ENCODE data around the gene XBP1.
"Not testable (repeated sequence)": the region's sequence is repeated elsewhere in the genome, so short reads cannot be mapped to it uniquely, and the experiment has no call there.

The XBP1 gene

DNA sequence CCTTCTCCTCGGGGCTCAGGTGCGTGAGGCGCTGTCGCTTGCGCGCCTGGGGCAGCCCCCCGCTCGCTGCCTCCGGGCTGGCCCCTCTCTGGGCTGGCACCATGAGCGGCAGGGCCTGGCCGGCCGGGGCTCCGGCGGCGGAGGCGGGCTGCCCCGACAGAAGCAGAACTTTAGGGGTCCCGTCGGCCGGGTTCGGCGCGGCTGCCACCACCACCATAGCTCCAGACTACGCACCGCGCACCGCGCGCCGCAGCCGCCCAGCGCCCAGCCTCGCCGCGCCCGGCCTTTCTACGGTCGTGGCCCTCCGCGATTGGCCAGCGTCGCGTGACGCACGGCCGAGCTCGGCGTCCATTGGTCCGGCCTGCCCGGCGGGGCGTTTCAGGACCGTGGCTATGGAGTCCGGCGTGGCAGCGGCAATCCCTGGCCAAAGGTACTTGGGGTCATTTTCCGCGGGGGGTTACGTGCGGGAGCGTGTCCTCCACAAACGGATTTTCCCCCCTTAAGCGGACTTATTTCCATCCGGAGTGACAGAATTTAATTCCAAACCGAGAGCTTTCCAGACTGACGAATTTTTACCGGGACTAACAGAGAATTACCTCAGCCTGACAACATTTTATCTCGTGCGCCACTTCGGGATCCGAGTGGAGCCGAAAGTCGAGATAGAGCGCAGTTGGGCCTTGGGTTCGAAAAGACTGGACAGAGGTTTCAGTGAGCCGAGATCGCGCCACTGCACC is at the start of gene XBP1:
TSS of gene XBP1 (minus strand) at position 262 of the 734 bp plus-strand sequence.
- peak; percentile 76 to 78 for DNase-seq (ENCODE audit: low read depth in 1 of 2, low spot score in 1 of 2)

DNA sequence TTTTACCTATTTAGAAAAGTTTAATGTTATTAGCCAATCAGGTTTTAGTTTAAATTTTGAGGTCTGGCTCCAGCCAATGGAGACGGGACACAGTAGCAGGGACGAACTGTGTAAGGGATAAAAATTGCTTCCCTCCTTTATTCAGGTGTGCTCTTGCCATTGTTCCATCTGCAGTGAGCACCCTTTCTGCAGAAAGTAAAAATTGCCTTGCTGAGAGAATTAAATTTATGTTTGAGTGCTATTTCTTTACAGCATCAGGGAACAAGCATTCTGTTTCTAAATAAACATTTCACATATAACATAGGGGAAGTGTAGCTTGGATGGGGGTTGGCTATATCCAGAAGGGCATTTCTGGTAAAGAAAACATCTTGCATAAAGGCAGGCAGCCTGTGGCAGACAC is 46.6 kb upstream of the XBP1 start:
- DNase-seq (ENCODE audit: low read depth in 1 of 2, low spot score in 1 of 2): no peak

DNA sequence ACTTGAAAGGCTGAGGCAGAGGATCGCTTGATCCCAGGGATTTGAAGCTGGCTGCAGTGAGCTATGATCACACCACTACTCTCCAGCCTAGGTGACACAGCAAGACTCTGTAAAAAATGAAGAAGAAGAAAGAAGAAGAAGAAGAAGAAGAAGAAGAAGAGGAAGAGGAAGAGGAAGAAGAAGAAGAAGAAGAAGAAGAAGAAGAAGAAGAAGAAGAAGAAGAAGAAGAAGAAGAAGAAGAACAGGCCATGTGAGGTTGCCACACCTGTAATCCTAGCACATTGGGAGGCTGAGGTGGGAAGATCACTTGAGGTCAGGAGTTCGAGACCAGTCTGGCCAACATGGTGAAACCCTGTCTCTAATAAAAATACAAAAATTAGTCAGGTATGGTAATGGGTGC is 43.9 kb upstream of the XBP1 start:
- not testable (repeated sequence) for DNase-seq (ENCODE audit: low read depth in 1 of 2, low spot score in 1 of 2)

DNA sequence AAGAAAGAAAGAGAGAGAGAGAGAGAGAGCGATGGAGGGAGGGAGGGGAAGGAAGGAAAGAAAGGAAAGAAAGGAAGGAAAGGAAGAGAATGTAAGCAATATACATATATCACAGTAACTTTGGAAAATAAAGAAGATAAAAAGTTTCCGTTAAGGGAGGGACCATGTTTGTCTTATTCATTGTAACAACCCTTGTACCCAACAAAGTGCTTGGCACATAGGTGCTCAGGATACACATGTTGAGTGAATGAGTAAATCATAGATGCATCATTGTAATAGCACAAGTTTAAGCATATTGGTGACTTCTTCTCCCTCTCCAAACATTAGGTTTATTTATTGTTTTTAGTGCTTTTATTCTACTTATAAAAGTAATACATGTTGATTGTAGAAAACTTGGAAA is 43.3 kb upstream of the XBP1 start:
- no peak for DNase-seq (ENCODE audit: low read depth in 1 of 2, low spot score in 1 of 2)

DNA sequence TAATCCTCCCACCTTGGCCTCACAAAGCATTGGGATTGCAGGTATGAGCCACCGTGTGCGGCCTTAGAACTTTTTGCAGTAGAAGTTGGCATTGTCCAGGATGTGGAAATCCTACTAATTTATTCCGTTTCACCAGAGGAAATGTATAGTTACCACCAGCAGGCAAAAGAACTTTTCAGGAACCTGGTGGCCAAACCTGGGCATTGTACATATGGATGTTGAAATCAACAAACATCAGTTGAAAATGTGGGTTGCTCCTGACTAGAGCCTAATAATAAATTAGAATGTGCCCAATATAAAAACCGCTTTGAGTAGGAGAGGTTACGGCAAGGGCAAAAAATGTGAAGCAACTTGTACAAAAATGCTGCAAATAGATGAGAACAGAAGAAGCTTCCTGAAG is 40.7 kb upstream of the XBP1 start:
- DNase-seq (ENCODE audit: low read depth in 1 of 2, low spot score in 1 of 2): no peak

DNA sequence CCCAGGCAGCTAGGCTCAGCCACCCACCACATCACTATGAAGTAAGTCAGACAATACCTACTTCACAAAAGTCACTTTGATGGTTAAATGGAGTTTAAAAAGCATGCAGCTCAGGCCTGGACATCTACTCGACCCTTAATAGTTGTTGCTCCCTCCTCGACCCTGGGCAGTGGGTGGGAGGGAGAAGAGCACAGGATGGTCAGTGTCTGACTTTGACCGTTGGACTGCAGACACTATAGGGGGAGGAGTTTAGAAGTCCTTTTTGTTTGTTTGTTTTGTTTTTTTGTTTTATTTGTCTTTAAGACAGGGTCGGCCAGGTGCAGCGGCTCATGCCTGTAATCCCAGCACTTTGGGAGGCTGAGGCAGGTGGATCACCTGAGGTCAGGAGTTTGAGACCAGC is 38.6 kb upstream of the XBP1 start:
- no peak for DNase-seq (ENCODE audit: low read depth in 1 of 2, low spot score in 1 of 2)

DNA sequence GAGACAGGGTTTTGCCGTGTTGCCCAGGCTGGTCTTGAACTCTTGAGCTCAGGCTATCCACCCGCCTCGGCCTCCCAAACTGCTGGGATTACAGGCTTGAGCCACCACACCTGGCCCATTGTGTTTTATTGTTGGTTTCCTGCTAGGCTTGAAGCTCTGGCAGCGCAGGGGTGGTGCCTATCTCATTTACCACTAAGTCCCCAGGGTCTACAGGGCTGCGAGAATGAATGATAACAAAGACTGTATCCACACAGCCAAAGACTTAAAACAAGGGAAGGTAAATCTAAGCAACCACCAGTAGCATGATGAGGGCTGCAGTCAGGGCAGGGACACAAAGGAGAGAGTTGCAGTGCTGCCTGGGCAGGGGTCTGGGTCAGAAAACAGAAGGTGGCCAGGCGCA is 37.3 kb upstream of the XBP1 start:
- DNase-seq (ENCODE audit: low read depth in 1 of 2, low spot score in 1 of 2): no peak

DNA sequence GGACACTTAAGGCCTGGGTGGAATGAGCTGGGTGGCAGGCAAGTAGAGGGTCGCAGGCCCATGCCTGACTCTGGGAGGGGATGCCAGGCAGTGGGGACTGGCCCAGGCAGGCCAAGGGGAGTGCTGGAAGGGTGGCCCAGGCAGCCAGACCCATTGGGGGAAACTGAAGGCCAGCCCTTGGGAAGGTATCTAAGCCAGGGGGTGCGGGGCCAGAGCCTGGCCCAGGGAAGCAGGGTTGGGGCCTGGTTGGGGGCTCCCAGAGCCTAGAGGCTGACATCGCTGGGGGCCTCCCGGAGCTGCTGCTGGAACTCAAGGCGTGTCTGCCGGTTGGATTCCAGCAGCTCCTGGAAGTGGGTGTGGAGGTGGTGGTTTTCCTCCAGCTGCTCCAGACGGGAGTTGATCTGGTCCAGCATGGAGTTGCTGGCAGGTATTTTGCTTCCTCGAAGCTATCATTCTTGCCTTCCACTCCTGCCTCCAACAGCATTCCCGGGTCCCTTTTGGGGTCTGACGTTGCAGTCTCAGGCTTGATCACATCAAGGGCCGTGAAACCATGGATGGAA is 35.3 kb upstream of the XBP1 start:
- no peak for DNase-seq (ENCODE audit: low read depth in 1 of 2, low spot score in 1 of 2)

DNA sequence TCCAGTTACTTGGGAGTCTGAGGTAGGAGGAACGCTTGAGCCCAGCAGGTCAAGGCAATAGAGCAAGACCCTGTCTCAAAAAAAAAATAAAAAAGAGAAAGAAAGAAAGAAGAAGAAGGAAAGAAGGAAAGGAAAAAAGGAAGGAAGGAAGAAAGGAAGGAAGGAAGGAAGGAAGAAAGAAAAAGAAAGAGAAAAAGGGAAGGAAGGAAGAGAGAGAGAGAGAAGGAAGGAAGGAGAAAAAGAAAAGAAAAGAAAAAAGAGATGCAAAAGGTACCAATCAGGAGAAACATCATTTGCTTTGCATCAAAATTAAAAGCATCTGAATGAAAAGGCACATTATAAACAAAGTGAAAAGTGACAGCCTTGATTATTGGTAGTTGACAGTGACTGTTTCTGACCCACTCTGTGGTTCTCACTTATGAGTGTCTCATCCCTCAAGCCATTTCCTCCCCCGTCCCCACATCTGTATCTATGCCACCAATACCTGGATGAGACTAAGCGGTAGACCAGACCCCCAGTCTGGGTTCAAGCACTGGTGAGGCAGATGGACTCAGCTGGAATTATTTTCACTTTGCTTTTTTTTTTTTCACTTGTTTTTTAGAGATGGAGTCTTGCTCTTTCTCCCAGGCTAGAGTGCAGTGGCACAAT is 33.0 kb upstream of the XBP1 start:
- DNase-seq (ENCODE audit: low read depth in 1 of 2, low spot score in 1 of 2): no peak

DNA sequence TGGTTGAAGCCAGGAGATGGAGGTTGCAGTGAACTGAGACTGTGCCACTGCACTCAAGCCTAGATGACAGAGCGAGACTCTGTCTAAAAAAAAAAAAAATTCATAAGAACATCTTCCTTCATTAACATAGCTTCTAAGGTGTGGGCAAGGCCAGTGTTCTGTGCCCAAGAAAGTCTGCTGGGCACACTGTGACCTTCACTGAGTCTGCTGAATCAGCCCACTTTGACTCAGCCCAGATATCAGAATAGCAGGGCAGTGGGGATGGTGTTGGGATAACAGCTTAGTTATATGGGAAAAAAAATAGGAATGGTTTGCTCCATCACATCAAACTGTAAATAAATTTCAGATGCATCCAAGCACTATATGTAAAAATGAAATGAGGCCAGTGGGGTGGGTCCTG is 32.4 kb upstream of the XBP1 start:
- no peak for DNase-seq (ENCODE audit: low read depth in 1 of 2, low spot score in 1 of 2)

DNA sequence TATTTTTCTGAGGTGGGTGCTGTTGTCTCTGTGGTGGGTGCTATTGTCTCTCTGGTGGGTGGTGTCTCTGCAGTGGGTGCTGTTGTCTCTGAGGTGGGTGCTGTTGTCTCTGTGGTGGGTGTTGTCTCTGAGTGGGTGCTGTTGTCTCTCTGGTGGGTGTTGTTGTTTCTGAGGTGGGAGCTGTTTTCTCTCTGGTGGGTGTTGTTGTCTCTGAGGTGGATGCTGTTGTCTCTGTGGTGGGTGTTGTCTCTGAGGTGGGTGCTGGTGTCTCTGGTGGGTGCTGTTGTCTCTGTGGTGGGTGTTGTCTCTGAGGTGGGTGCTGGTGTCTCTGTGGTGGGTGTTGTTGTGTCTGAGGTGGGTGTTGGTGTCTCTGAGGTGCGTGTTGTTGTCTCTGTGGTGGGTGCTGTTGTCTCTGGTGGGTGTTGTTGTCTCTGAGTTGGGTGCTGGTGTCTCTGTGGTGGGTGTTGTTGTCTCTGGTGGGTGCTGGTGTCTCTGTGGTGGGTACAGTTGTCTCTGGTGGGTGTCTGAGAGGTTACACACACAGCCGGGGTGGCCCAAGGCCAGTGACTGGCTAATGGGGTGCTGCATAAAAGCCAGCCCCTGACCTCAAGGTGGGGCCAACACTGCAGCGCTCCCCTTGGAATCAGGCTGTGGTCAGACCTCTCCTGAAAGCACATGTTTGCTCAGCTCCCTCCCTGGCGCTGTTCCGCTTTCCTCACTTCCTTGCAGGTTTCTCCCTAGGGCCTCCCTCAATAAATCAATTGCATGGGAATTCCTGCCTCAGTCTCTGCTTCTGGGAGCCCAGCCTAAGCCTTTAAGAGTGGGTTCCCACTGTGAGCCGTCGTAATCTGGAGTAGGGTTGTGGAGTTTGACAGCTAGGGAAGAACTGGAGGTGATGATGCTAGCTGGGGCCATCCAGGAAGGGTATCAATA is 31.0 kb upstream of the XBP1 start:
- no peak for DNase-seq (ENCODE audit: low read depth in 1 of 2, low spot score in 1 of 2)

DNA sequence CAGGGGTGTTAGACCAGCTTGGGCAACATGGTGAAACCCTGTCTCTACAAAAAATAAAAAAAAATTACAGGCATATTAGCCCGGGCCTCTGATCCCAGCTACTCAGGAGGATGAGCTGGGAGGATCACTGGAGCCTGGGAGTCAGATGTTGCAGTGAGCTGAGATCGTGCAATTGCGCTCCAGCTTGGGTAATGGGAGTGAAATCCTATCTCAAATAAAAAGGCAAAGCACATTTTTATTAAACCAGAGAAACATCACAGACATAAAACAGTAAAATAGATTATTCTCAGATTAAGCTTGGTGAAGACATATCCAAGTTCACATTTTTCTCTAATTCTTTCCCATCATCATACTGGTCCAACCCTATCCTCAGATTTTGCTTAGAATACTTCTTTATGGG is 30.1 kb upstream of the XBP1 start:
- DNase-seq (ENCODE audit: low read depth in 1 of 2, low spot score in 1 of 2): no peak

DNA sequence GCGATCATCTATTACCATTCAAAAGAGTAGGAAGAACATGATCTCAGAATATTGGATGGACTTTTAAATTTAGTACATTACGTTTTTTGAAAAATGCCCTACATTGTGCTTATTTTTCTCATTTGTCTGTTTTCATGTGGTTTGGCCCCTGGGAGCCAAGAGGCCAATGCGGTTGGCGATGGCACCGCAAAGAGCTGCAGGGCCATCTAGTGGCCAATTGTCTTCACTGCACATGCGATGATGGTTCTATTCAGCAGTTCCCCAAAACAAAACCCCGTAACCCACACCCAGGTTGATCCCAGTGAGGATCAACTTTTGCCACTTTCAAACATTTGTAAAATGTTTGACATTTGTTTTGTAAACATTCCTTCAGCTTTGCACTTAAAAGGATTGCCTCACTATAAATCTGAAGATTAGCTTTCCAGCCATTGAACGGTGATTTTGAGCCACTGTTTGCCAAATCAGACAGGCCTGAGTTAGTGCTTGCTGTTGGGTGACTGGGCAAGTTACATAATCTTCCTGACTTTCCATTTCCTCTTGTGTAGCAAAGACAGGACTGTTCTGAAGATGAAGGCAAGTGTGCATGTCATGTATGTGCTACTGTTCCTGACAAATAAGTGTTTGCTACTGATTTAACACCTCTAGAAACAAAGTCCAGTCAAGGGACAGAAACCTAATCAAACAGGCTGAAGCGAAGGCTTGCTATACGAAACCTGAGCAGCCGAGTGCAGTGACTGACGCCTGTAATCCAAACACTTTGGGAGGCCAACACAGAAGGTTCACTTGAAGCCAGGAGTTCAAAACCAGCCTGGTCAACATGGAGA is 29.2 kb upstream of the XBP1 start:
- DNase-seq (ENCODE audit: low read depth in 1 of 2, low spot score in 1 of 2): peak; percentile 51 to 64

DNA sequence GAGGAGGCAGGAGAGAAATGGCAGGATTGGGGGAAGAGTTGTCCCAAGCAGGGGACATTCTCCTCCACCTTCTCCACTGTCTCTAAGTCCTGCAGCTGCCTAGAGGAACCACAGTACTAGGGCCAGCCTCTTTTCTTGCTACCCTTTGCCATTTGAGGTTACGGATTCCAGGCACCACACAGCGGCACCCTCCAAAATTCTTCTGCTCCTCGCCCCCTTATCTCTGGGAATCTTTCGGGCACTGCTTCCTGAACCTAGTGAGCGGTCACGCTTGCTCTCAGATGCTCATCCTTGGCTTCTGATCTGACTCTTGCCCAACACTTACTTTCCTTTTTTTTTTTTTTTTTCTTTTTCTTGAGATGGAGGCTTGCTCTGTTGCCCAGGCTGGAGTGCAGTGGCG is 26.6 kb upstream of the XBP1 start:
- no peak for DNase-seq (ENCODE audit: low read depth in 1 of 2, low spot score in 1 of 2)

DNA sequence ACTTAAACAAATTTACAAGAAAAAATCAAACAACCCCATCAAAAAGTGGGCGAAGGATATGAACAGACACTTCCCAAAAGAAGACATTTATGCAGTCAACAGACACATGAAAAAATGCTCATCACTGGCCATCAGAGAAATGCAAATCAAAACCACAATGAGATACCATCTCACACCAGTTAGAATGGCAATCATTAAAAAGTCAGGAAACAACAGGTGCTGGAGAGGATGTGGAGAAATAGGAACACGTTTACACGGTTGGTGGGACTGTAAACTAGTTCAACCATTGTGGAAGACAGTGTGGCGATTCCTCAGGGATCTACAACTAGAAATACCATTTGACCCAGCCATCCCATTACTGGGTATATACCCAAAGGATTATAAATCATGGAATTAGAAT is 26.1 kb upstream of the XBP1 start:
- DNase-seq (ENCODE audit: low read depth in 1 of 2, low spot score in 1 of 2): not testable (repeated sequence)

DNA sequence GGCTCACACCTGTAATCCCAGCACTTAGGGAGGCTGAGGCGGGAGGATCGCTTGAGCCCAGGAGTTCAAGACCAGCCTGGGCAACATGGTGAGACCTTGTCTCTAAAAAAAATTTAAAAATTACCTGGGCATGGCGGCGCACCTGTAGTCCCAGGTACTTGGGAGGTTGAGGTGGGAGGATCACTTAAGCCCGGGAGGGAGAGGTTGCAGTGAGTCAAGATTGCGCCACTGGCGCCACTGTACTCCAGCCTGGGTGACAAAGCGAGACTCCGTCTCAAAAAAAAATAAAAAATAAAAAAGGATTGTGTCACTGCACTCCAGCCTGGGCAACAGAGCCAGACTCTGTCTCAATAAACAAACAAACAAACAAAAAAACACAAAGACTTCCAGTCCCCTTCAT is 24.1 kb upstream of the XBP1 start:
- not testable (repeated sequence) for DNase-seq (ENCODE audit: low read depth in 1 of 2, low spot score in 1 of 2)

DNA sequence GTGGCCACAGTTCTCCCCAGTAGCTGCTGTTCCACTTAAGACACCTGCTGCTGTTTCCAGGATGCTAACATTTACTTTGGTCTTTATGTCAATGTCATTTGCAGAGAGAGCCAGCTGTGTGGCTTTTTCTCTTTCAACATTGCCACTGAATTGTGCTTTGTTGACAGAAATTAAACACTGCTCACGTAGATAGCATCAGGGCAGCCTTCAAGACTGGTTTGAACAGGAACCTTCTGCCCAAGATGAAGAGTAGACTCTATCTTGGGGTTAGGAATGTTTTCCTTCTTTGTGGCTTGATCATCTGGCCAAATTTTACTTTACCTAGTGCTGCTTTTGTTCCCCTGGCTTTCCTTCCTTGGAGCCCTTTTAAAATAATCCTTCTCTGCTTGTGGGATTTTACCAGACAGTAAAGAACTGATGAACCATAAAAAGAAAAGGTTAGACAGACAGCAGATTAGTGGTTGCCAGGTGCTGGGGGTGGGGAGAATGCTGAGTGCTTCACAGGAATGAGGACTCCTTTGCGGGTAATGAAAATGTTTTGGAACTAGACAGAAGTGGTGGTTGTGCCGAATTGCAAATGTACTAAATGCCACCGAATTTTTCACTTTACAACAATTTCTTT is 22.7 kb upstream of the XBP1 start:
- no peak for DNase-seq (ENCODE audit: low read depth in 1 of 2, low spot score in 1 of 2)

DNA sequence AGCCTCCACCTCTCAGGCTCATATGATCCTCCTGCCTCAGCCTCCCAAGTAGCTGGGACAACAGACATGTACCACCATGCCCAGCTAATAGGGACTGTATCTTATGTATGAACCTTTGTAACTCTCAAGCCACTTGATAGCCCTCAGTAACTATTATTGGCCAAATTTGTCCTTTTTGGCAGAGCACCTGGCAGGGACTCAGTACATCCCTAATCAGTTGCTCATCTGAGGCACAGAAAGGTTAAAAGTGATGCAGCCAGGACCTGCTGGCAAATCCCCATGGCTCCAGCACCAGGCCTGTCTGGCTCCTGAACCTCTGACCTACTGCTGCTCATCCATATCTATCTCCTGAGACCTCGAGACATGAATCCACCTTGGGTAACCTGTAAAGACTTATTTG is 21.1 kb upstream of the XBP1 start:
- DNase-seq (ENCODE audit: low read depth in 1 of 2, low spot score in 1 of 2): no peak

DNA sequence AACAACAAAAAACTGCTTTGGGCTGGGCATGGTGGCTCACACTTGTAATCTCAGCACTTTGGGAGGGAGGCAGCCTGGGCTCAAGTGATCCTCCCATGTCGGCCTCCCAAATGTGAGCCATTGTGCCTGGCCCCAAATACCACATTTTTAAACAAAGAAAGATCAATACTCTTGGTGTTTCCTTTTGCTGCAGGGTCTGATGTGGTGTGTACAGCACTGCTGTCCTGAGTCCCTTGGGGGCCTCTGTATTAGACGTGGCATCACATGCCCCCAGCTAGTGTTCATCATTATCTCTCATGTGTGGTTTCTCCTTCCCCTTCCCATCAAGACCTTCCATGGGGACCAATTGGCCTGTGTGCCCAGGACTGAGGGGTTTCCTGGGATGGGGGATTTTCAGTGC is 20.5 kb upstream of the XBP1 start:
- DNase-seq (ENCODE audit: low read depth in 1 of 2, low spot score in 1 of 2): no peak

Measured in activated CD4-positive, alpha-beta T cell treated with anti-CD3 and anti-CD28 coated beads, Interleukin-2, amount 50 U/mL, for 24 hours (primary cell).